ENCODE measurements around the gene TRPM5.

TRPM5 gene

GRCh38 chr11:2435288-2436012 is 8.9 kb downstream of the TRPM5 start:
- DNase-seq: no peak

- DNase-seq: no peak
Measured at GRCh38 chr11:2434506-2435255, 9.6 kb downstream of the TRPM5 start.

GRCh38 chr11:2434008-2434407 is 10.3 kb downstream of the TRPM5 start:
- DNase-seq: no peak

- DNase-seq: no peak
Measured at GRCh38 chr11:2433106-2433925, 11.0 kb downstream of the TRPM5 start.

GRCh38 chr11:2432628-2433071 is 11.7 kb downstream of the TRPM5 start:
- no peak for DNase-seq

GRCh38 chr11:2432171-2432621 is 12.1 kb downstream of the TRPM5 start:
- no peak for DNase-seq

GRCh38 chr11:2431395-2431794 is 12.9 kb downstream of the TRPM5 start:
- DNase-seq: no peak

GRCh38 chr11:2428322-2428795 is 16.0 kb downstream of the TRPM5 start:
- DNase-seq: no peak

- no peak for DNase-seq
Measured at GRCh38 chr11:2427721-2428321, 16.5 kb downstream of the TRPM5 start.

- no peak for DNase-seq
Measured at GRCh38 chr11:2426826-2427521, 17.3 kb downstream of the TRPM5 start.

GRCh38 chr11:2426221-2426620 is 18.1 kb downstream of the TRPM5 start:
- DNase-seq: no peak

GRCh38 chr11:2425506-2425905 is 18.8 kb downstream of the TRPM5 start:
- no peak for DNase-seq

GRCh38 chr11:2424811-2425495 is 19.4 kb downstream of the TRPM5 start:
- no peak for DNase-seq

GRCh38 chr11:2423157-2424025 is 20.9 kb downstream of the TRPM5 start:
- DNase-seq: no peak

- DNase-seq: no peak
Measured at GRCh38 chr11:2422461-2423156, 21.7 kb downstream of the TRPM5 start.

GRCh38 chr11:2421996-2422395 is 22.3 kb downstream of the TRPM5 start:
- DNase-seq: no peak

GRCh38 chr11:2421226-2421994 is 22.9 kb downstream of the TRPM5 start:
- DNase-seq: no peak

- DNase-seq: no peak
Measured at GRCh38 chr11:2420502-2421225, 23.6 kb downstream of the TRPM5 start.

Measured in GOT3 (cell line).